ENCODE results near the gene ASTN2.

Gene ASTN2

DNA sequence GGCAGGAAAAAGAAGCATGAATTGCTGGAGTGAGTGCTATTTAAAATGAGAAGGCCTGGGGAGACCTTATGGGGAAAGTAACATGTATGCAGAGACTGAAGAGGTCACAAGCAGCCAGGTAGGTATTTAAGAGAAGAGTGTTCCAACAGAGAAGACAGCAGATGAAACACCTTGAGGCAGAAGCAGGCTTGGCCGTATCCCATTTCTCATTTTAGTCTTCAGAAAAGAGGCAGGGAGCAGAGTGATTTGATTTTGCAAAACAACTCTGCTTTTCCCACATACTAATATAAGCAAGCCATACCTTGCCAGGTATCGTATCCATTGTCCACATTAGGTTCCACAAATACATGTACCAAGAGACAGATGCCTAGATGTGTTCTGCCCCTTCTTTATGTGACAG is 244.3 kb downstream of the ASTN2 start:
- no peak for DNase-seq (ENCODE audit: low spot score)

DNA sequence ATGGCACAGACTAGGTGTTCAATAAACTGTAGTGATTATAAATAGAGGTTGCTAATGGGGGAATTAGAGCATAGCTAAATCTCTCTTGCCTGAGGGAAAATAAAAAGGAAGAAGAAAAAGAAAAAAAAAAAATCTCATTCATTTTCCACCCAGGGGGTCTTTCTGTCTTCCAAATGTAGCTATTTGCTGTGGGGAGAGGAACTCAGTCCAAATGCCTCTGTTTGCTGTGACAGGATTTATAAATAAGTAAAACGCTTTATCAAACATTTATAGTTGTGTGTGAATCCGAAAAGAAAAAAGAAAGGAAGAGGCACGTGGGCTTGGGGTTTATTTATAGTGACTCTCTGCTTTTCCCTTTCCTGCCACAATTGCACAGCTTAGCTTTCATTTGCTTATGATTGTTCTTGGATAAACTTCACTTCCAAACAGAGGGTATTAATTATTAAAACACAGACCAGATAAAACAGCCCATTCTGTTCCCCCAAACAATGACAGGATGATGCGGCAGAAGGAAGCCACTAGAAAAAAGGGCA is 245.7 kb downstream of the ASTN2 start:
- DNase-seq (ENCODE audit: low spot score), result no peak

GRCh38 chr9:117164512-117164911 is 250.3 kb downstream of the ASTN2 start:
- DNase-seq (ENCODE audit: low spot score), result no peak

DNA sequence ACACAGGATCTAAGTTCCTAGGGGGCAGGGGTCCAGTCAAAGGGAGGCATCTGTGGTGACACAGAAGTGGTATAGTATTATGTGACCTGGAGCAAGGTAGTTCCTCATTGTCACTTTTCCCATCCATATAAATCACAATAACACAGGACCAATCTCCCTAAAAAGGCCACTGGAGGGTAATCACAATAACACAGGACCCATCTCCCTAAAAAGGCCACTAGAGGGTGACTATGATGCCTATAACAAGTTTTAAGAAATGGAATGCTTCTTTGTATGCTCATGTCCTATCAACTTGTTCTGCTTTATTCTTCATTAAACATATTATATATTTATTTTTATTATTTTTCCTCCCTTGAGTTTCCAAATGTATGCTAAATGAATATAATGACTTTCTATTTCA is 254.6 kb downstream of the ASTN2 start:
- DNase-seq (ENCODE audit: low spot score), result peak; percentile 3

GRCh38 chr9:117156771-117157535 is 257.9 kb downstream of the ASTN2 start:
- no peak for DNase-seq (ENCODE audit: low spot score)

DNA sequence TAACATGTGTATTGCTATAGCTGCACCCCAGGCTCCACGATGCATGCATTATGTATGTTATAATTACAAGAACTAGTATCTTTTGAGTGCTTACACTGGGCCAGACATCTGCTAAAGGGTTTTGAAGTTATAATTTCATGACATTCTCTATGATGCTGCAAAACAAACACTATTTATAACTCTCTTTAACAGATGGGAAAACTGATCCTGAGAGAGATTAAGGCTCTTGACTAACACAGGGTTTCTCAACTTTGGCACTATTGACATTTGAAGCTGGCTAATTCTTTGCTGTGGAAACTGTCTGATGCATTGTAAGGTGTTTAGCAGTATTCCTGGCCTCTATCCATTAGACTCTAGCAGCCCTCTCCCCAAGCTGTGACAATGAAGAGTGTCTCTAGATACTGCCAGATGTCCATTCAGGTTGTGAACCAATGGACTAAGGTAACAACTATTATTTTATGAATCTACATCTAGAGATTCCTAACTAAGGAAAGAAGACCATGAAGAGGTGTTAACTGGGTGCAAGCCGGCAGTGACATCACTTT is 258.6 kb downstream of the ASTN2 start:
- no peak for DNase-seq (ENCODE audit: low spot score)

DNA sequence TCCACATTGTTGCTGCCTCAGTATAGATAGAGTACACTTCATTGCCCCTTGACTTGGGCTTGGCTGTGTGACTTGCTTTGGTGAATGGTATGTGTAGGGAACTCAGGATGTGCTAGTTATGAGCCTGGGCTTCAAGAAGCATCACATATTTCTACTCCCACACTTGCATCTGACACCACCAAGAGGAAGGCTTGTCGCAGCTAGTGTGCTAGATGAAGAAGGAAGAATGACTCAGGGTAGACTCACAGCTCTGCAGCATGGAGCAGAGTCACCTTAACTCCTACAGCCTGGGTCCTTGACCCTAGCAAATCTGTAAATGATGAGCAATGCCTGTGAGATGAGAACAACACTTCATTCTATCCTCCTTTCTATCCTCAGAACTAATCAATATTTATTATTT is 261.8 kb downstream of the ASTN2 start:
- peak; percentile 87 for DNase-seq (ENCODE audit: low spot score)

DNA sequence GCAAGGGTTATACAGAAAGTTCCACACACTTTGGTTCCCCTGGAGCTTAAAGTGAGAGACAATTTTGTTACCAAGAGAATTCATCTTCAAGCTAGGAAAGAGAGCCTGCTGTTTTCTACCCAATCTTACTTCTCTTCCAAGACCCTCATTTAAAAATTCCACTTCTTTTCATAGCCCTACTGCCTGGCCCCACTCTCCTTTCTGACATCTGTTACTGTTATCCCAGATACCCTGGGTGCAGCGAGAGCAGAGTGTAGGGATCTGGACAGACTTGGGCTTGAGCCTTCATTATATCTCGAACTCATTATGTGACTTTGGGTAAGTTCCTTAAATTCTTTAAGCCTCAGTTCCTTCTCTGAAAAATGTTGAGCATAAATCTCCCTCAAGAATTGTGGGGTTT is 263.1 kb downstream of the ASTN2 start:
- DNase-seq (ENCODE audit: low spot score), result no peak

DNA sequence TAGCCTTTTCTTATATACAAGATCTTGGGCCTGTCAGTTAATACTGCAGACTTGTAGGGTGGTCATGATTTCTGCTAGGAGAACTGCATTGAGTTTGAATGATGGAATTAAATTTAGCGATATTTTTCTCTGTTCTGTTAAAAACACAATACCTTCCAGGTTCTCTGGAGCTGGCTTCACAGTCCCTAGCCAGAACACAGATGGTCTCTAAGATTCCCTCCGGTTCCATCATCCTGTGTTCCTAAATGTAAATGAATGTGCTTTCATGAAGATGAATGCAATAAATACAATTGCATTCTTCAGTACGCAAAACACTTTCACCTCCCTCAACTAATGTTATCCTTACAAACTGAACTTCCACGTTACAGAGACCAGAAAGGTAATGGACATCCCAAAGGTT is 264.9 kb downstream of the ASTN2 start:
- no peak for DNase-seq (ENCODE audit: low spot score)

- no peak for DNase-seq (ENCODE audit: low spot score)
Measured at GRCh38 chr9:117145811-117146490, 268.9 kb downstream of the ASTN2 start.

GRCh38 chr9:117145081-117145480 is 269.8 kb downstream of the ASTN2 start:
- no peak for DNase-seq (ENCODE audit: low spot score)

GRCh38 chr9:117138231-117138630 is 276.6 kb downstream of the ASTN2 start:
- no peak for DNase-seq (ENCODE audit: low spot score)

- DNase-seq (ENCODE audit: low spot score), result no peak
Measured at GRCh38 chr9:117136461-117136860, 278.4 kb downstream of the ASTN2 start.

- DNase-seq (ENCODE audit: low spot score), result no peak
Measured at GRCh38 chr9:117135501-117136098, 279.3 kb downstream of the ASTN2 start.

DNA sequence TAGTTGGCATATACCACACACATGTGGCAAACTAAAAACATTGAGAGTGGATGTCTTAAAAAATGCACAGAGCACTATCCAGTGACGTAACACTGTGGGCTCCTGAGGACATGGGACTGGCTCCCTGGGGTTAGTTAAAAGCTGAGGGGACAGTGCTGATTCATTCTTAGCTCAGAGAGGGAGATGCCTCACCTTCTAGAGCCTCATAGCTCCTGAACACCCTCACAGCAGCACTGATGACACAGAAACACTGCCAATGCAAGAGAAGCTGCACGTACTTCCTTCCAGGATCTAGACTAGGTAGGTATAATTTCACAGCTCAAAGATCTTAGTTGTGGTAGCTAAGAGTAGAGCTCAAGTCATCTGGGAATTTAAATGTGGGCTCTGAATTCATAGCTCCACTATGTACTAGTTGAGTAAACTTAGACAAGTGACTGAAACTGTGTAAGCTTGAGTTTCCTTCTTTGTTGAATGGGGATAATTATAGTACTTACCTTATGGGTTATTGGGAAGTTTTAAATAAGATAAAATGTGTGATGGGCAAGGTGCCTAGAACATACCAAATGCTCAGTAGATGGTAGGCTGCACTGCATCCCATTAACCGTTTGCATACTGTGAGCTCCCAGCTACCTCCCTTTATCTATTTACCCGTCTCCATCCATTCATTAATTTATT is 279.9 kb downstream of the ASTN2 start:
- peak; percentile 62 for DNase-seq (ENCODE audit: low spot score)

- no peak for DNase-seq (ENCODE audit: low spot score)
Measured at GRCh38 chr9:117126871-117127270, 288.0 kb downstream of the ASTN2 start.

GRCh38 chr9:117125531-117125930 is 289.3 kb downstream of the ASTN2 start:
- no peak for DNase-seq (ENCODE audit: low spot score)

GRCh38 chr9:117123729-117124128 is 291.1 kb downstream of the ASTN2 start:
- DNase-seq (ENCODE audit: low spot score), result no peak

- DNase-seq (ENCODE audit: low spot score), result no peak
Measured at GRCh38 chr9:117122953-117123352, 291.9 kb downstream of the ASTN2 start.

DNA sequence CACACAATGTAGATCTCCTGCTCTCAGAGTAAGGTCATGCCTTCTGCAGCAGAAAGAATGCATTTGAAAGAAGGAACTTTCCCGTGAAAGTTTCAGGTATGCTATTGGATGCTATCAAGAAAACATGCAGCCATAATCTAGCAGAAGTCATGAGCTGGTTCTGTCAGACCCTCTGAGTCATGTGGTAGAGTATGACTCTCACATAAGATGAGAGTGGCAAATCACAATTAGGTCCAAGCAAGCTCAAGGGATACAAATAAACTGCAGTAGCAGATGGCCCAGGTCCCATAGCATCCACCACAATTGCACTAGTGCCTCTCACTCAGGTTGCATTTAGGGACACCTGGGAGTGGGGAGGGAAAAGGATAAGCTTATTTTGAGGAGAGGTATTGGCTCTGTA is 292.8 kb downstream of the ASTN2 start:
- DNase-seq (ENCODE audit: low spot score), result peak; percentile 15

DNA sequence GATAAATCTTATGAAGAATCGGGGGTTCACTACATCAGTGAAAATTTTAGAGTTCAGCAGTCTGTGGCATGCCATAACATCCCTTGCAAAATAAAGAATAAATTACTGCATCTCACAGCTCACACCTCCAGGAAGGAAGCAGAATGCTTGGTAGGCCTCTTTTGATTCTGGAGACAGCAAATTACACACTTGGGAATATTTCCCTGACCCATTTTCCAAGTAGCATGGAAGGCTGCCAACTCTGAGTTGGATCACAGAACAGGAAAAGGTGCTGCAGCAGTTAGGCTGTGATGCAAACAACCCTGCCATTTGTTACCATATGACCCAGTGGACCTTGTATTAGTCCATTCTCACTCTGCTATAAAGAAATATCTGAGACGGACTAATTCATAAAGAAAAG is 293.5 kb downstream of the ASTN2 start:
- no peak for DNase-seq (ENCODE audit: low spot score)

DNA sequence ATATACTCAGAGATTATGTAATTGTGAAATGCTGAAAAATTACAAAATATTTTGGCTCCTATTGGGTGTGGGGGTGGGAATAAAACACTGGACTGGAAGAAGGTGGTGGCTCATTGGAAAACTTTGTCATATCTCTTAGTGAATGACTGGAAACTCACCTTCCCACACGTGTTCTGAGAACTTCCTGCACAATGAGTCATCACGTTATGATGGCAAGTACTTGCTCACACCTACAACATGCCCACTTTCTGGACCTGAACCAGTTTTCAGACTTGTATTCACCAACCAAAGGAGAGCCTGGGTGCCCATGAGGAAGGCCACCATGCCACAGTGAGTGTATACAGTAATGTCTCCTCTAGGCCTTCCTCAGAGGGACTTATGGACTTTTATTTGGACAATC is 294.8 kb downstream of the ASTN2 start:
- peak; percentile 74 for DNase-seq (ENCODE audit: low spot score)

All from kidney tubule cell (primary cell).